Testis (tissue), 3 donors: ENCODE measurements around the gene SRRM2. TPM values are rescaled to one million over a fixed set of nuclear protein-coding genes. Genes with fewer than 3 reads are reported as not detected.

ENCODE experiments used
- DNase-seq: peaks from one replicate; pipeline ENCODE4 v3.0.0-alpha.2; 2019
- H3K27ac ChIP-seq, 2 donors: fragments of 200-600 bp; sonication (generic); one replicate each; pipeline ENCODE4 v1.5.1; 2019
- H3K27me3 ChIP-seq: fragments of 200-600 bp; sonication (generic); one replicate; pipeline ENCODE4 v1.5.1; 2019
- H3K36me3 ChIP-seq: fragments of 200-600 bp; sonication (generic); one replicate; pipeline ENCODE4 v1.5.1; 2017; ENCODE audit warnings: low read depth; ENCODE audit errors: missing control alignments
- H3K4me1 ChIP-seq: fragments of 200-600 bp; sonication (generic); one replicate; pipeline ENCODE4 v1.5.1; 2019
- H3K4me3 ChIP-seq, 2 donors: fragments of 200-600 bp; sonication (generic); one replicate each; pipeline ENCODE4 v1.5.1; 2017 to 2019
- H3K9me3 ChIP-seq: fragments of 200-600 bp; sonication (generic); one replicate; pipeline ENCODE4 v1.5.1; 2017
- CTCF ChIP-seq, 3 experiments: fragments of 450-650 bp in 2 of 3; fragments of 200-600 bp in 1 of 3; sonication (generic) in 1 of 3; IDR thresholded peaks; one replicate each; pipeline ENCODE4 v1.5.1; 2016 to 2019; ENCODE audit warnings: antibody characterized with exemption in 3 of 3, mild to moderate bottlenecking in 2 of 3, moderate library complexity in 1 of 3
- POLR2A ChIP-seq: fragments of 450-650 bp; IDR thresholded peaks from one replicate; pipeline ENCODE4 v1.6.1; 2017; ENCODE audit warnings: antibody characterized with exemption, mild to moderate bottlenecking, moderate library complexity
- WGBS, 2 donors: methylation state at CpG; one replicate each; pipeline ENCODE4 v1.1.5; 2018; 5-methylcytosine and 5-hydroxymethylcytosine counted together
- intact Hi-C: fragments of 100-400 bp; cut with DNase I; formaldehyde crosslinking; loops from one replicate; pipeline ENCODE4 v1.15.1; 2023; ENCODE audit warnings: low total_unique reads
- polyA plus RNA-seq: library from polyadenylated mRNA; stranded (reverse); fragments of 350-450 nt; fragmentation: Illumina TruSeq; extraction: RNeasy Lipid Tissue Mini Kit (QIAGEN cat#74804); gene quantifications from one replicate; pipeline ENCODE4 v1.2.3, GENCODE V29; 2014; ENCODE audit warnings: low read depth, low replicate concordance; ENCODE audit not compliant: insufficient read depth
- total RNA-seq, 2 donors: library from RNA; depleted of rRNA; stranded (reverse); fragments of >200 nt; gene quantifications; one replicate each; pipeline ENCODE4 v1.2.3, GENCODE V29; 2016

SRRM2 gene
- total and polyA plus RNA-seq, 3 donors from 2014 or later = 446 to 738 (median 526) TPM

- DNase-seq = no peak
- H3K27me3 ChIP-seq = no peaks in the 10 kb centered on the region
- intact Hi-C loops = no loop called here
- TF ChIP-seq POLR2A (no peak), CTCF (IDR thresholded peaks at IDR 0.05) (no peak)
- no peaks in the 10 kb centered on the region for H3K36me3 ChIP-seq
- peak overlapping the region in 1 of 2 donors; percentile 100 for H3K27ac ChIP-seq
- no peak overlapping the region for H3K4me3 ChIP-seq
- peaks cover 19% of the 10 kb centered on the region for H3K4me1 ChIP-seq
- no peaks in the 10 kb centered on the region for H3K9me3 ChIP-seq
- 43 to 74% methylated on average over 12 to 23 of the region's 23 CpGs for WGBS, 2 donors
These were observed 26.9 kb downstream of the SRRM2 start for GRCh38 chr16:2779151-2779920.

DNA sequence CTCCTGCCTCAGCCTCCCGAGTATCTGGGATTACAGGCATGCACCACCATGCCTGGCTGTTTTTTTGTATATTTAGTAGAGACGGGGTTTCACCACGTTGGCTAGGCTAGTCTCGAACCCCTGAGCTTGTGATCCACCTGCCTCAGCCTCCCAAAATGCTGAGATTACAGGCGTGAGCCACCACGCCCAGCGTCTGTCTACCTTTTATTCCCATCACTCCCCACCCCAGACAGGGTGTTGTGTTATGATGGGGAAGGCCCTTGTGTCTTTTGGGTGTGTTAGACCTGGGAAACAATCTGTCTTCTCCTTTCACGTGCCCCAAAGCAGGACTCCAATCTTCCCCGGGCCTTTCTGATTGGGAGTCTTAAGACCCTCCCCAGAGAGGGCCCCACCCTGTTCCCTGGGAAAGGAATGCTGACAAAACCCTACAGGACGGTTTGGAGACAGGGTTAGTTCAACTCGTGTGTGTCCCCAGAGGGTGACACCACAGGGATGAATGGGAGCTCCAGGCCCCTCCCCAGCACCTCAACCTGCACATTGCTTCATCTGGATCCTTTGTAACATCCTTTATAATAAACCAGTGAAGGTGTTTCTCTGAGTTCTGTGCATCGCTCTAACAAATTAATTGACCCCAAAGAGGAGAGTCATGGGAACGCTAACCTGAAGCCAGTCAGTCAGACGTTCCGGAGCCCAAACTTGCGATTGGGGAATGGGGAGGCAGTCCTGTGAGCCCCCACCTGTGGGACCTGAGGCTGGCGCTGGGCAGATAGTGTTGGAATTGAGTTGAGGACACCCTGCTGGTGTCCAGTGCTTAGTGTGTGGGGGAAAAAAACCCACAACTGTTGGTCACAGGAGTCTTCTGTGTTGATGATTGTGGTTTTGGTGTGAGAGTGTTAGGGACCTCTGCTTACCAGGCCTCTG is 27.8 kb downstream of the SRRM2 start:
- no peak overlapping the region for H3K4me3 ChIP-seq
- TF ChIP-seq POLR2A = no peak
- TF ChIP-seq CTCF (IDR thresholded peaks at IDR 0.05) = no peak
- DNase-seq = no peak
- WGBS, 2 donors = 49 to 58% methylated on average over 17 of the region's 17 CpGs
- no peaks in the 10 kb centered on the region for H3K9me3 ChIP-seq
- H3K27ac ChIP-seq = no peak overlapping the region
- H3K27me3 ChIP-seq = no peaks in the 10 kb centered on the region
- peaks cover 21% of the 10 kb centered on the region for H3K4me1 ChIP-seq
- H3K36me3 ChIP-seq = no peaks in the 10 kb centered on the region
- intact Hi-C loops = no loop called here

DNA sequence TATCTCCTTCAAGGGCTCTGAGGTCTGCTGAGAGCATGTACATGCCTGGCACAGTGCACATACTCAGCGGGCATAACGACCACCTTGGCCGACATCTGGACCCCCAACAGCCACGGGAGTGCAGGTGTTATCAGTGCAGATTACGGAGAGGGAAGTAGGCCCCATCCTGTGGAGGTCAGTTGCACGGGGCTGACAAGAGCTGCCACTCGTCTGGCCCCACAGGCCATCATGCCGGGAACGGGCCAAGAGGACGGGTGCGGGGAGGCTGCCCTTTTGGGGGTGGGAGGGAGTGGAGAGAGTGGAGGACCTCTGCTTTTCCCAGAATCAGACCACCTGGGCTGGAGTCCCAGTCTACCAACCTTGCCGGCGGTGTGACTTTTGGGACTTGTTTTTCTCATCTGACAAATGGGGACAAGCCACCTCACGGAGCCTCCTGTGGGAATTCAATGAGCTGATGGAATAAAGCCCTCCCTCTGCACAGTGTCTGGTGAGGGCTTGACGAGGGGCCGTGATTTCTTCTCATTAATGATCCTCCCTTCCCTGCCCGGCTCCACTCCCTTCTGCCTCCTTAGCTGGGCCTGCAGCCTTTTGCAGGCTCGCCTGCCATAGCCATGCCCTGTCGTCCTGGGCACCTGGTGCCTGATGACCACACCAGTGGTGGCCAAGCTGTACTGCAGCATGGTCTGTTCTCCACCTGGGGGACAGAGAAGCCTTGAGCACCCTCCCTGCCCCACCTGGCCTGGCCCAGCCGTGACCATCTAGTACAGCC is 30.3 kb downstream of the SRRM2 start:
- H3K4me1 ChIP-seq = peaks cover 24% of the 10 kb centered on the region
- H3K27ac ChIP-seq = no peak overlapping the region
- H3K9me3 ChIP-seq = no peaks in the 10 kb centered on the region
- H3K4me3 ChIP-seq = no peak overlapping the region
- TF ChIP-seq POLR2A (no peak), CTCF (IDR thresholded peaks at IDR 0.05) (no peak)
- H3K27me3 ChIP-seq = no peaks in the 10 kb centered on the region
- intact Hi-C loops = no loop called here
- H3K36me3 ChIP-seq = no peaks in the 10 kb centered on the region
- WGBS, 2 donors = 74 to 75% methylated on average over 19 to 20 of the region's 20 CpGs
- no peak for DNase-seq

DNA sequence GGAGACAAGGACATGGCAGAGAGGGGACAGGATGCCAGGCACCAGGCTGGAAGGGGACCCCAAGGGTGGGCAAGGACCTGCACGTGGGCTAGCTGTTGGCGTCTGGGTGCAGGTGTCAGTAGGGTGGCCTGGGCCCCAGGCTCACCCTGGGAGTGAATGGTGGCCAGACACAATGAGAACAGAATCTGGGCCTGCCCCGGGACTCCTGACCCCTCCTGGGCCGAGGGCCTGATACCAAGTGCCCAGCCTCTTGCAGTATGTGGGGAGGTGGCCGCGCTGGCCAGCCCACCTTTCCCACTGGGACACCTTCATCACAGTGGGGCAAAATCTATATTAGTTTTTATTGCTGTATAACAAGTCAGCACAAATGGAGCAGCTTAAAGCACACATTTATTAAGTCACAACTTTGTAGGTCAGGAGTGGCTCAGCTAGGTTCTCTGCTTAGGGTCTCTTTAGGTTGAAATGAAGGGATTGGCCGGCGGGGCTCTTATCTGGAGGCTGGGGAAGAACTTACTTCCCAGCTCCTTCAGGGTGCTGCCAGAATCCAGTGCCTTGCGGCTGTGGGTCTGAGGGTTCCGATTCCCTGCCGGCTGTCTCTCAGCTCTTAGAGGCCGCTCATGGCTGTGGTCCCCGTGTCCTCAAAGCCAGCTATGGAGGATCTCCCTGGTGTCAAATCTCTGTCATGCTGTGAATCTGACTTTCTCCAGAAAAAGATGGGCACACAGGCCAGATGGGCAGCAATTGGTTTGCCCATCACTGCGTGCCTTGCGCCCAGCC is 31.3 kb downstream of the SRRM2 start:
- no peaks in the 10 kb centered on the region for H3K9me3 ChIP-seq
- H3K27me3 ChIP-seq = no peaks in the 10 kb centered on the region
- no peak for DNase-seq
- 89 to 92% methylated on average over 8 to 15 of the region's 15 CpGs for WGBS, 2 donors
- H3K36me3 ChIP-seq = no peaks in the 10 kb centered on the region
- no peak overlapping the region for H3K4me3 ChIP-seq
- H3K4me1 ChIP-seq = peaks cover 18% of the 10 kb centered on the region
- no peak for TF ChIP-seq CTCF (IDR thresholded peaks at IDR 0.05)
- TF ChIP-seq POLR2A = no peak
- intact Hi-C loops = no loop called here
- H3K27ac ChIP-seq = no peak overlapping the region
